Natural killer cell treated with Interleukin-12 subunit alpha and Interleukin-12 subunit beta and Interleukin-15 and Interleukin-18, amount 100 ng/mL, for 72 hours (primary cell): ENCODE results near the gene KASH5. TPM values are rescaled to one million over a fixed set of nuclear protein-coding genes. Genes with fewer than 3 reads are reported as not detected.
"Not testable (repeated sequence)": the region's sequence is repeated elsewhere in the genome, so short reads cannot be mapped to it uniquely, and the experiment has no call there.

Source experiments
- ATAC-seq, 2 donors: fragments of 150-1000 bp; cut with Tn5 transposase in 1 of 2; sonication (Bioruptor Pico), chemical (Tn5 transposase) in 1 of 2; 2 replicates each; pipeline ENCODE4 v1.10.0; 2021
- DNase-seq: peaks from one replicate; pipeline ENCODE4 v3.0.0; 2022; ENCODE audit warnings: low spot score
- H3K27ac Mint-ChIP-seq, 2 donors: 1 replicate in 1 of 2; 2 replicates in 1 of 2; pipeline ENCODE4 v1.8.0; 2022; ENCODE audit warnings: mixed read lengths in 2 of 2, mild to moderate bottlenecking in 1 of 2, moderate library complexity in 1 of 2
- H3K27me3 Mint-ChIP-seq, 2 donors: 1 replicate in 1 of 2; 2 replicates in 1 of 2; pipeline ENCODE4 v1.8.0; 2022; ENCODE audit warnings: mixed read lengths in 2 of 2
- H3K36me3 Mint-ChIP-seq: one replicate; pipeline ENCODE4 v1.8.0; 2022; ENCODE audit warnings: mixed read lengths
- H3K4me1 Mint-ChIP-seq, 2 donors: 1 replicate in 1 of 2; 2 replicates in 1 of 2; pipeline ENCODE4 v1.8.0; 2022; ENCODE audit warnings: low read depth in 2 of 2, mixed read lengths in 2 of 2, mild to moderate bottlenecking in 1 of 2
- H3K4me3 Mint-ChIP-seq: one replicate; pipeline ENCODE4 v1.8.0; 2022; ENCODE audit warnings: mixed read lengths
- H3K9me3 Mint-ChIP-seq: 2 replicates; pipeline ENCODE4 v1.8.0; 2022; ENCODE audit warnings: mixed read lengths
- total RNA-seq, 2 donors: library from RNA; stranded (reverse); gene quantifications; one replicate each; pipeline ENCODE4 v1.2.3, GENCODE V29; 2022

Gene KASH5
- total RNA-seq, 2 donors from 2014 or later, result 0.56 TPM; not detected in 1

- ATAC-seq (no peak), DNase-seq (no peak)
- Mint-ChIP-seq H3K4me1 (peaks cover under 1 to 11% of the 10 kb centered on the region in 2 donors), H3K27ac (no peak overlapping the region), H3K27me3 (peaks cover 0 to 14% of the 10 kb centered on the region in 2 donors), H3K36me3 (peaks cover 5% of the 10 kb centered on the region), H3K4me3 (no peak overlapping the region), H3K9me3 (no peaks in the 10 kb centered on the region)
Measured at GRCh38 chr19:49366110-49366509, 21.9 kb upstream of the KASH5 start.

- H3K4me1 Mint-ChIP-seq, result peaks cover 0 to 3% of the 10 kb centered on the region in 2 donors
Measured at GRCh38 chr19:49368711-49369358, 19.2 kb upstream of the KASH5 start.

DNA sequence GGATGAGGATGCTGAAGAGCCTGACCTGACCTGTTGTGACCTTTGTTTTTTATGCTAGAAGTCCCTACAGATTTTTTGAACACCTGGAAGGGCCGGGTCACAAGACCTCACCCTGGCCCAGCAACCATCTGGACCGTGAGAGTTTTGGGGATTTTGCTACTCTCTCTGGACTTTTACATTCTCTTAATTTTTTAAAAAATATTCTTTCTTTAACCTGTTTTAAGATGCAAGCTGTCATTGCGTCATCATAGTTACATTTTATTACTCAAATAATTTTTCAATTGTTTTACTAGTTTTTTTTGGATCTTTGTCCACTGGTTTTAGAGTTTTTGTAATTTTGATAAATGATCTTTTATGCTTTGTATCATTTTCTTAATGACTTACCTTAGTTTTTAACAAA lies 16.9 kb upstream of the KASH5 start:
- H3K4me1 Mint-ChIP-seq, result no peaks in the 10 kb centered on the region
- H3K27ac Mint-ChIP-seq, result no peak overlapping the region

More at GRCh38 chr19:49368711-49369358, 19.2 kb upstream of the KASH5 start:
- H3K9me3 Mint-ChIP-seq, result no peaks in the 10 kb centered on the region
- no peak overlapping the region for H3K4me3 Mint-ChIP-seq
- ATAC-seq (no peak), DNase-seq (no peak)
- peaks cover 5% of the 10 kb centered on the region for H3K36me3 Mint-ChIP-seq
- no peak overlapping the region for H3K27ac Mint-ChIP-seq
- H3K27me3 Mint-ChIP-seq, result peaks cover 0 to 6% of the 10 kb centered on the region in 2 donors

DNA sequence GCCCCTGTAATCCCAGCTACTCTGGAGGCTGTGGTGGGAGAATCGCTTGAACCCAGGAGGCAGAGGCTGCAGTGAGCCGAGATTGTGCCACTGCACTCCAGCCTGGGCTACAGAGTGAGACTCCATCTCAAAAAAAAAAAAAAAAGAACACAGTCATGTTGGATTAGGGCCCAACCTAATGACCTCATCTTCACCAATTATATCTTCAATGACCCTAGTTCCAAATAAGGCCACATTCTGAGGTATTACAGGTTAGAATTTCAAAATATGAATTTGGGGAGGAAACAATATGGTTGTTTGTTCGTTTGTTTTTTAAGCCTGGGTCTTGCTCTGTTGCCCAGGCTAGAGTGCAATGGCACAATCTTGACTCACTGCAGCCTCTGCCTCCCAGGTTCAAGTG lies 14.9 kb upstream of the KASH5 start:
- not testable (repeated sequence) for H3K36me3 Mint-ChIP-seq, H3K27me3 Mint-ChIP-seq, H3K27ac Mint-ChIP-seq, H3K4me1 Mint-ChIP-seq, ATAC-seq, H3K9me3 Mint-ChIP-seq, DNase-seq, H3K4me3 Mint-ChIP-seq

More for the DNA sequence above, 16.9 kb upstream of the KASH5 start:
- no peak overlapping the region for H3K4me3 Mint-ChIP-seq
- peaks cover 5% of the 10 kb centered on the region for H3K36me3 Mint-ChIP-seq
- no peak for ATAC-seq
- no peak for DNase-seq
- peaks cover 2 to 7% of the 10 kb centered on the region in 2 donors for H3K27me3 Mint-ChIP-seq
- H3K9me3 Mint-ChIP-seq, result no peaks in the 10 kb centered on the region

GRCh38 chr19:49374665-49375434 lies 13.2 kb upstream of the KASH5 start:
- Mint-ChIP-seq H3K27ac (peak overlapping the region in 1 of 2 donors; percentile 59), H3K9me3 (no peaks in the 10 kb centered on the region), H3K4me3 (no peak overlapping the region), H3K4me1 (no peaks in the 10 kb centered on the region), H3K27me3 (peaks cover 5 to 8% of the 10 kb centered on the region in 2 donors), H3K36me3 (no peaks in the 10 kb centered on the region)
- ATAC-seq (no peak), DNase-seq (no peak)

- DNase-seq, result no peak
- Mint-ChIP-seq H3K4me3 (no peak overlapping the region), H3K27me3 (peaks cover 11 to 13% of the 10 kb centered on the region in 2 donors), H3K9me3 (peaks cover 2% of the 10 kb centered on the region), H3K27ac (no peak overlapping the region), H3K36me3 (peaks cover 6% of the 10 kb centered on the region), H3K4me1 (no peaks in the 10 kb centered on the region)
- no peak for ATAC-seq
Measured at GRCh38 chr19:49378512-49378911, 9.5 kb upstream of the KASH5 start.

- peaks cover 11 to 13% of the 10 kb centered on the region in 2 donors for H3K27me3 Mint-ChIP-seq
- H3K4me3 Mint-ChIP-seq, result no peak overlapping the region
Measured at GRCh38 chr19:49380391-49380790, 7.7 kb upstream of the KASH5 start.

DNA sequence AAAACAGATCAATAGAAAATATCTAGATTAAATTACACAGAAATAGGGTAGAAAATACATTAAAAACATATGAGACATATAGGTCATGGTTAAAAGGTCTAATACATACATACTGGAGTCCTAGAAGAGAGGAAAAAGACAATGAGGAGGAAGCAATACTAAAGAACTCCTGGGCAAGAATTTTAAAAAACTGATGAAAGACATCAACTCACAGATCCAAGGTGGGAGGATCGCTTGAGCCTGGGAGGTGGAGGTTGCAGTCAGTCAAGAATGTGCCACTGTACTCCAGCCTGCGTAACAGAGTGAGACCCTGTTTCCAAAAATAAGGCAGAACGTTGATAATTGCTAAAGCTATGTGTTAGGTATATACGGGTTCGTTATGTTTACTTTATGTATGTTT lies 5.4 kb upstream of the KASH5 start:
- no peak for DNase-seq
- no peak for ATAC-seq
- peaks cover 6% of the 10 kb centered on the region for H3K36me3 Mint-ChIP-seq
- no peak overlapping the region for H3K27ac Mint-ChIP-seq
- peaks cover 2% of the 10 kb centered on the region for H3K9me3 Mint-ChIP-seq
- H3K27me3 Mint-ChIP-seq, result peaks cover 5 to 6% of the 10 kb centered on the region in 2 donors
- H3K4me1 Mint-ChIP-seq, result peaks cover 3 to 6% of the 10 kb centered on the region in 2 donors
- no peak overlapping the region for H3K4me3 Mint-ChIP-seq

More at GRCh38 chr19:49380391-49380790, 7.7 kb upstream of the KASH5 start:
- H3K9me3 Mint-ChIP-seq, result peaks cover 2% of the 10 kb centered on the region
- H3K36me3 Mint-ChIP-seq, result peaks cover 6% of the 10 kb centered on the region
- no peak overlapping the region for H3K27ac Mint-ChIP-seq
- no peak for ATAC-seq
- no peak for DNase-seq
- H3K4me1 Mint-ChIP-seq, result no peaks in the 10 kb centered on the region

- peaks cover 5 to 6% of the 10 kb centered on the region in 2 donors for H3K27me3 Mint-ChIP-seq
- peaks cover 6% of the 10 kb centered on the region for H3K36me3 Mint-ChIP-seq
Measured at GRCh38 chr19:49383599-49383998, 4.5 kb upstream of the KASH5 start.

GRCh38 chr19:49389406-49389805 lies 1.4 kb downstream of the KASH5 start:
- Mint-ChIP-seq H3K4me3 (no peak overlapping the region), H3K36me3 (no peaks in the 10 kb centered on the region), H3K27ac (no peak overlapping the region), H3K4me1 (peaks cover 13 to 33% of the 10 kb centered on the region in 2 donors), H3K27me3 (peaks cover 3 to 7% of the 10 kb centered on the region in 2 donors), H3K9me3 (no peaks in the 10 kb centered on the region)
- ATAC-seq (no peak), DNase-seq (no peak)

More at GRCh38 chr19:49383599-49383998, 4.5 kb upstream of the KASH5 start:
- Mint-ChIP-seq H3K4me3 (no peak overlapping the region), H3K9me3 (peaks cover 2% of the 10 kb centered on the region), H3K4me1 (peaks cover 8 to 15% of the 10 kb centered on the region in 2 donors), H3K27ac (no peak overlapping the region)
- ATAC-seq, result no peak
- DNase-seq, result no peak

DNA sequence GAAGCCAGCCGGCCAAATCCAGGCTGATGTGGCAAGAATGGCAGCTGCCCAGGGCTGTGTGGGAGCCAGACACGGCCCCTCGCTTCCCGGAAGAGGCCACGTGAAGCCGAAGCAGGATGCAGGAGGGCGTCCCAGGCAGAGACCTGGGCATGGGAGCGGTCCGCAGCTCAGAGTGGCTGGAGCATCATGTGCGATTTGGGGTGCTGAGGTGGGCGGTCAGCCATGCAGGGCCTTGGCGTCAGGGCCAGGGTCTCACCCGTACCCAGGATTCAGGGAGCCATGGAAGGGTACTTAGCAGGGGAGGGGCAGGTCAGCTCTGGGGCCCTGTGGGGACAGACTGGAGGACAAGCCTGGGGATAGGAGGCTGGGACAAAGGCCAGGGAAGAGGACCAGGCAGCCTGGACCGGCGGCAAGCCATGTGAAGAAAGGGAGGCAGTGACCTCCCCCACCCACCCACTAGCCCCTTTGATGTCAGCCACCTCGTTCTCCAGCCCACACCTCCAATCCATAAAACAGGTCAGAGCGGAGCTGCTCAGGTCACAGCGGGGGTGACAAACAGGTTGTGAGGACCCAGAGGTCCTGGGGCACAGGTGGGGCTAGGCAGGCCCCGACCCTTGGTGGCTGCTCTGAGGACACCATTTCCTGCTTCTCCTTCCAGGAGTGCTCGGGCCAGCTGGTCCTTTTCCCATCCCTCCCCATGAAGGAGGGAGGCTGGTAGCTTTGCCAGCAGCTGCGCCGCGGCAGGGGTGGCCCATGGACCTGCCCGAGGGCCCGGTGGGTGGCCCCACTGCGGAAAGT lies 2.3 kb downstream of the KASH5 start:
- H3K27me3 Mint-ChIP-seq, result peaks cover 3 to 7% of the 10 kb centered on the region in 2 donors
- no peaks in the 10 kb centered on the region for H3K36me3 Mint-ChIP-seq
- no peaks in the 10 kb centered on the region for H3K9me3 Mint-ChIP-seq
- no peak overlapping the region for H3K4me3 Mint-ChIP-seq
- ATAC-seq, result no peak
- H3K27ac Mint-ChIP-seq, result no peak overlapping the region
- DNase-seq, result no peak
- peaks cover 13 to 33% of the 10 kb centered on the region in 2 donors for H3K4me1 Mint-ChIP-seq

- Mint-ChIP-seq H3K4me3 (no peak overlapping the region), H3K27ac (no peak overlapping the region), H3K36me3 (no peaks in the 10 kb centered on the region), H3K4me1 (peaks cover 13 to 33% of the 10 kb centered on the region in 2 donors), H3K9me3 (no peaks in the 10 kb centered on the region), H3K27me3 (peaks cover 3 to 7% of the 10 kb centered on the region in 2 donors)
- no peak for ATAC-seq
- no peak for DNase-seq
Measured at GRCh38 chr19:49390929-49391359, 2.9 kb downstream of the KASH5 start.

DNA sequence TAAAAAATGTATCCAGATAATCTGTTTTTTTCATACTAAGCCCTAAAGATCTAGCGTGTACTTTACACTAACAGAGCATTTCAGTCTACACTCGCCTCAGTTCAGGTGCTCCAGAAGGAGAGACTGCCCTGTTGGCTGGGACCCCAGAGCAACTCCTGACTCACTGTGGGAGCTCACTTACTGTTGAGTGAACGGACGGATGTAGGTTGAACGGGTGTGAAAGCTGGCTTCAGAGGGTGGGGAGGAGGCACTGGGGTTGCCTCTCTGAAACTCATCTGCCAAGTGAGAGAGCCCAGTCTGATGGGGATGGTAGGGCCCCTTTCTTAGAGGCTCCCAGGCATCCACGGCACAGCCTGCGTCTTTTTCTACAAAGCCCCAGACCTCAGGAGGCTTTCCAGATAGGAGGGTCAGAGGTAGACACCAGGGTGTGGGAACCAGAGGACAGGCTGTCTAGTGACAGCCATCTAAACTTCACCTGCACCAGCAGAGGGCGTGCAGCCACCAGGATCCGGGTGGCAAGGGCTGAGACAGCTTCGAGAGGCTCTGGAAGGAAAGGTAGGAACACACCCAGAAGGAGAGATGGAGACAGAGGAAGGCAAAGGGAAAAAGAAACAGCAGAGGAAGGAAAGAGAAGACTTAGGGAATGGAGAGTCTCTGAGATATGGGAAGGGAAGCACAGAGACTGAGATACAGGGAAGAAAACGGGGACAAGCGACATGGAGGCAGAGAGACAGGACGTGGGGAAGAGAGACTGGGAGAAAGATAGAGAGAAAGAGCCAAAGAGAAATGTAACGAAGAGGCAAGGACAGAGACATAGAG lies 3.7 kb downstream of the KASH5 start:
- ATAC-seq, result peak; percentile 84 to 85
- DNase-seq, result peak; percentile 82
- Mint-ChIP-seq H3K27me3 (peaks cover 3 to 7% of the 10 kb centered on the region in 2 donors), H3K4me1 (peaks cover 13 to 33% of the 10 kb centered on the region in 2 donors), H3K4me3 (peak overlapping the region; percentile 4), H3K27ac (peak overlapping the region; percentile 5), H3K9me3 (no peaks in the 10 kb centered on the region), H3K36me3 (no peaks in the 10 kb centered on the region)
